SU-DHL-6 (cell line): ENCODE results near the gene HM13.
A peak's percentile ranks its signal among the peaks of the same experiment; 100 is the strongest.

Source experiments
- CTCF ChIP-seq: fragments of 200-600 bp; sonication (generic); IDR thresholded peaks from one replicate; pipeline ENCODE4 v1.5.1; 2017; ENCODE audit warnings: antibody characterized with exemption, mild to moderate bottlenecking, low read length, moderate library complexity; ENCODE audit not compliant: insufficient read depth, poor library complexity, severe bottlenecking
- EZH2phosphoT487 ChIP-seq: fragments of 200-600 bp; sonication (generic), shearing (Covaris generic); conservative IDR thresholded peaks from 2 replicates; pipeline ENCODE4 v1.6.1; 2018; ENCODE audit warnings: mild to moderate bottlenecking, antibody characterized with exemption, low read length, moderate library complexity, mixed read lengths

GRCh38 chr20:31514154-31515071 lies at the start of gene HM13:
- peak; percentile 63 for TF ChIP-seq CTCF
- TF ChIP-seq EZH2phosphoT487 = no peak
